LNCAP (cell line): ENCODE data around the gene ZNF709.

Source experiments
- TF ChIP-seq, protein P1 (sequence below): fragments of 450-650 bp; IDR thresholded peaks from 2 replicates; pipeline ENCODE4 v1.5.1; 2017; ENCODE audit warnings: mild to moderate bottlenecking

Gene ZNF709

DNA sequence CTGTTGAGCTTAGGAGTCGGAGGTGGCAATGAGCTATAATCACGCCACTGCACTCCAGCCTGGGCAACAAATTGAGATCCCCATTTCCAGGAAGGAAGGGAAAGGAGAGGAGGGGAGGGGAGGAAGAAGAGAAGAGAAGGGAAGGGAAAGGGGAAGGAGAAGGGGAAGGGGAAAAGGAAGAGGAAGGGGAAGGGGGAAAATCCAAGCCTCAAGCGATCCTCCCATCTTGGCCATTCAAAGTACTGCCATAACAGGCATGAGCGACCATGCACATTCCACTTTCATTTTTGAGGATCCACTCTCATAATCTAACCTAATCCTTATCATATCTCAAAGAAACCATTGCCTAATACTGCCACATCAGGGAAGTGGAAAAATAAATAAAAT lies 58.7 kb downstream of the ZNF709 start:
- TF ChIP-seq, protein P1, sequence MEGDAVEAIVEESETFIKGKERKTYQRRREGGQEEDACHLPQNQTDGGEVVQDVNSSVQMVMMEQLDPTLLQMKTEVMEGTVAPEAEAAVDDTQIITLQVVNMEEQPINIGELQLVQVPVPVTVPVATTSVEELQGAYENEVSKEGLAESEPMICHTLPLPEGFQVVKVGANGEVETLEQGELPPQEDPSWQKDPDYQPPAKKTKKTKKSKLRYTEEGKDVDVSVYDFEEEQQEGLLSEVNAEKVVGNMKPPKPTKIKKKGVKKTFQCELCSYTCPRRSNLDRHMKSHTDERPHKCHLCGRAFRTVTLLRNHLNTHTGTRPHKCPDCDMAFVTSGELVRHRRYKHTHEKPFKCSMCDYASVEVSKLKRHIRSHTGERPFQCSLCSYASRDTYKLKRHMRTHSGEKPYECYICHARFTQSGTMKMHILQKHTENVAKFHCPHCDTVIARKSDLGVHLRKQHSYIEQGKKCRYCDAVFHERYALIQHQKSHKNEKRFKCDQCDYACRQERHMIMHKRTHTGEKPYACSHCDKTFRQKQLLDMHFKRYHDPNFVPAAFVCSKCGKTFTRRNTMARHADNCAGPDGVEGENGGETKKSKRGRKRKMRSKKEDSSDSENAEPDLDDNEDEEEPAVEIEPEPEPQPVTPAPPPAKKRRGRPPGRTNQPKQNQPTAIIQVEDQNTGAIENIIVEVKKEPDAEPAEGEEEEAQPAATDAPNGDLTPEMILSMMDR, result no peak

DNA sequence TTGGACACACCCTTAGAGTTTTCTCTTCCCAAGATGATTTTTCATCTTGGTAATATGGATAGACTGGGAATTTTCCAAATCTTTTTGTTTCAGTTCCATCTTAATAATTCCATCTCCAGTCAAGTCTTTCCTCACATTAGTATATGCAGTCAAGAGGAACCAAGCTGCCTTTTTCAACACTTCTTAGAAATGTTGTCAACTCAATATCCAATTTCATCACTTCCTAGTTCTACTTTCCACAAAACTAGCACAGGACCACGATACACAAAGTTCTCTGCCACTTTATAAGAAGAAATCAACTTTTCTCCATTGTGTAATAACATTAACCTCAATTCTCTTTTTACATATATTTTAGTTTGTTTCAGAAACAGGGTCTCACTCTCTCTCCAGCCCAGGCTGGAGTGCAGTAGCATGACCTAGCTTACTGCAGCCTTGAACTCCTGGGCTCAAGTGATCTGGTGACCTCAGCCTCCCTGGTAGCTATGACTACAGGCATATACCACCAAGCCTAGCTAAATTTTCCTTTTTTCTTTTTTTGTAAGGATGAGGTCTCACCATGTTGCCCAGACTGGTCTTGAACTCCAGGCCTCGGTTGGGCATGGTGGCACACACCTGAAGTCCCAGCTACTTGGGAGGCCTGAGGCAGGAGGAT lies 59.3 kb downstream of the ZNF709 start:
- TF ChIP-seq, protein P1, result no peak

DNA sequence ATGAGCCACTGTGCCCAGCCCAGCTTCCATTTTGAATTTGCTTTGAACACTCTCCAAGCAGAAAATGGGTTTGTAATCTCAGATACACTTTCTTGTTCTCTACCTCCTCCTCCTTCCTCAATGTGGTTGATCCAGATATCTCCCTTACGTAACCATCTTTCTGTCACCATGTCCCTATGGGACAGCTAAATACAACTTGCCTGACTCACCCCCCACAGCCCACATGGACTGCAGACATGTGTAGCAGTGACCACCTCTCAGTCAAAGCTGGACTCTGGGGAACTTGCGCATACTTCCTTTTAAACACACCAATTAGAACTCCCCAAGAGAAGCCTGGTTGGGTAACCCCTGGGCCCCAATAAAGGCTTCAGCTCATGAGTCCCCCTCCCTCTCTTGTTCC lies 72.7 kb downstream of the ZNF709 start:
- TF ChIP-seq, protein P1, result no peak
